H1 (cell line): Measurements from ENCODE around the gene CPEB3. TPM values are rescaled to one million over a fixed set of nuclear protein-coding genes. Genes with fewer than 3 reads are reported as not detected.

ENCODE experiments used
- CTCF ChIA-PET: fragments of 300-600 bp; sonication (Branson Sonifier 250); formaldehyde crosslinking; loops from one replicate; lab custom pipeline; 2021; ENCODE audit not compliant: partially characterized antibody; lab: Charles Lee
- POLR2A ChIA-PET: fragments of 300-600 bp; sonication (Branson Sonifier 250); formaldehyde crosslinking; loops from one replicate; lab custom pipeline; 2021; ENCODE audit warnings: inconsistent platforms; ENCODE audit not compliant: partially characterized antibody; lab: Charles Lee
- DNase-seq, 2 experiments: peaks; one replicate each; pipeline versions ENCODE4 v3.0.0 to v3.0.0-alpha.2; 2010 to 2022; ENCODE audit warnings: low spot score in 2 of 2, low read depth in 1 of 2, mixed read lengths in 1 of 2
- FAIRE-seq: peaks from 2 replicates; lab custom pipeline; 2011; peaks lifted over from hg19 to GRCh38; lab: Jason Lieb, UNC
- H2AFZ ChIP-seq: 2 replicates; pipeline ENCODE4 v1.8.1; 2012; ENCODE audit warnings: low read length, inconsistent platforms
- H2AK5ac ChIP-seq: 2 replicates; pipeline ENCODE4 v1.6.1; 2013; ENCODE audit warnings: low read depth, low read length
- H2BK120ac ChIP-seq: replicated peaks from 2 replicates; pipeline ENCODE3; 2013; ENCODE audit warnings: low read depth, low read length, inconsistent platforms
- H2BK12ac ChIP-seq: 2 replicates; pipeline ENCODE4 v1.6.1; 2013; ENCODE audit warnings: low read depth, low read length
- H2BK15ac ChIP-seq: 2 replicates; pipeline ENCODE4 v1.6.1; 2013; ENCODE audit warnings: low read length
- H2BK20ac ChIP-seq: 2 replicates; pipeline ENCODE4 v1.6.1; 2013; ENCODE audit warnings: low read length
- H2BK5ac ChIP-seq: 2 replicates; pipeline ENCODE4 v1.6.1; 2013; ENCODE audit warnings: low read depth, low read length
- H3K14ac ChIP-seq: 2 replicates; pipeline ENCODE4 v1.6.1; 2013; ENCODE audit warnings: inconsistent platforms; ENCODE audit not compliant: insufficient read length
- H3K18ac ChIP-seq: 2 replicates; pipeline ENCODE4 v1.6.1; 2013; ENCODE audit warnings: low read length; ENCODE audit errors: extremely low read depth
- H3K23ac ChIP-seq: 2 replicates; pipeline ENCODE4 v1.6.1; 2013; ENCODE audit warnings: inconsistent platforms; ENCODE audit not compliant: insufficient read length
- H3K23me2 ChIP-seq: 2 replicates; pipeline ENCODE4 v1.6.1; 2013; ENCODE audit warnings: low read depth, low read length
- H3K27ac ChIP-seq: 2 replicates; pipeline ENCODE4 v1.6.1; 2011; ENCODE audit warnings: low read depth, low read length, inconsistent platforms
- H3K27me3 ChIP-seq, 4 experiments: replicated peaks in 1 of 4; 1 replicate in 1 of 4; 2 replicates in 3 of 4; pipeline versions ENCODE4 v1.6.1 to v1.8.1; 2011 to 2013; ENCODE audit warnings: low read length in 3 of 4, mild to moderate bottlenecking in 3 of 4, inconsistent platforms in 2 of 4, mixed read lengths in 2 of 4, moderate library complexity in 1 of 4; ENCODE audit not compliant: control insufficient read depth in 3 of 4, insufficient read depth in 3 of 4; ENCODE audit errors: extremely low read depth in 1 of 4
- H3K36me3 ChIP-seq, 4 experiments: 2 replicates each; pipeline versions ENCODE4 v1.6.1 to v1.8.1; 2011 to 2013; ENCODE audit warnings: mild to moderate bottlenecking in 4 of 4, low read length in 3 of 4, moderate library complexity in 2 of 4, control low read depth in 1 of 4, inconsistent platforms in 1 of 4; ENCODE audit not compliant: insufficient read depth in 4 of 4, control insufficient read depth in 2 of 4
- H3K4ac ChIP-seq: replicated peaks from 2 replicates; pipeline ENCODE3; 2013; ENCODE audit warnings: low read length, low read depth, mixed read lengths, inconsistent platforms; ENCODE audit not compliant: insufficient read length
- H3K4me1 ChIP-seq, 4 experiments: replicated peaks in 1 of 4; 1 replicate in 1 of 4; 2 replicates in 3 of 4; pipeline versions ENCODE4 v1.6.1 to v1.8.1; 2011 to 2013; ENCODE audit warnings: low read length in 3 of 4, inconsistent platforms in 2 of 4, mixed read lengths in 1 of 4; ENCODE audit not compliant: insufficient read depth in 4 of 4, control insufficient read depth in 3 of 4
- H3K4me2 ChIP-seq, 2 experiments: 2 replicates each; pipeline versions ENCODE4 v1.6.1 to v1.8.1; 2011 to 2013; ENCODE audit warnings: low read depth in 2 of 2, low read length in 2 of 2, control low read depth in 1 of 2, inconsistent platforms in 1 of 2, mild to moderate bottlenecking in 1 of 2; ENCODE audit not compliant: insufficient read depth in 1 of 2
- H3K4me3 ChIP-seq, 4 experiments: fragments of 200-600, 300-600 bp in 1 of 4; sonication (generic), shearing (Covaris generic), sonication (Bioruptor Twin) in 1 of 4; 2 replicates each; pipeline versions ENCODE4 v1.5.1 to v1.8.1; 2011 to 2016; ENCODE audit warnings: low read length in 4 of 4, low read depth in 3 of 4, control low read depth in 2 of 4, inconsistent platforms in 2 of 4, mild to moderate bottlenecking in 2 of 4, mixed read lengths in 1 of 4, moderate library complexity in 1 of 4; ENCODE audit not compliant: insufficient read depth in 2 of 4; ENCODE audit errors: extremely low read depth in 1 of 4
- H3K56ac ChIP-seq: replicated peaks from 2 replicates; pipeline ENCODE3; 2013; ENCODE audit warnings: low read depth, mild to moderate bottlenecking, mixed read lengths, low read length, inconsistent platforms; ENCODE audit not compliant: insufficient read length
- H3K79me1 ChIP-seq: 2 replicates; pipeline ENCODE4 v1.6.1; 2013; ENCODE audit warnings: low read depth, low read length, control low read depth
- H3K79me2 ChIP-seq, 2 experiments: 2 replicates each; pipeline versions ENCODE4 v1.6.1 to v1.8.1; 2012 to 2013; ENCODE audit warnings: low read length in 2 of 2, mild to moderate bottlenecking in 2 of 2, inconsistent platforms in 1 of 2; ENCODE audit not compliant: insufficient read depth in 2 of 2, control insufficient read depth in 1 of 2
- H3K9ac ChIP-seq, 4 experiments: replicated peaks in 1 of 4; 1 replicate in 1 of 4; 2 replicates in 3 of 4; pipeline versions ENCODE4 v1.6.1 to v1.8.1; 2011 to 2013; ENCODE audit warnings: low read depth in 3 of 4, low read length in 3 of 4, control low read depth in 2 of 4, mild to moderate bottlenecking in 2 of 4, moderate library complexity in 2 of 4, inconsistent platforms in 1 of 4; ENCODE audit errors: extremely low read depth in 1 of 4
- H3K9me3 ChIP-seq, 2 experiments: 2 replicates each; pipeline versions ENCODE4 v1.6.1 to v1.8.1; 2012 to 2013; ENCODE audit warnings: mild to moderate bottlenecking in 2 of 2, moderate library complexity in 2 of 2, control low read depth in 1 of 2, inconsistent platforms in 1 of 2, low read depth in 1 of 2, low read length in 1 of 2, mixed read lengths in 1 of 2; ENCODE audit not compliant: insufficient read depth in 2 of 2
- H4K20me1 ChIP-seq, 2 experiments: replicated peaks in 1 of 2; 2 replicates each; pipeline versions ENCODE3 to v1.8.1; 2011 to 2013; ENCODE audit warnings: inconsistent platforms in 2 of 2, low read length in 2 of 2, mild to moderate bottlenecking in 1 of 2; ENCODE audit not compliant: insufficient read depth in 2 of 2, control insufficient read depth in 1 of 2
- H4K5ac ChIP-seq: 2 replicates; pipeline ENCODE4 v1.6.1; 2013; ENCODE audit warnings: low read length, low read depth, mixed read lengths, inconsistent platforms; ENCODE audit not compliant: insufficient read length
- H4K8ac ChIP-seq: 2 replicates; pipeline ENCODE4 v1.8.0; 2013; ENCODE audit warnings: mild to moderate bottlenecking, moderate library complexity, low read length, inconsistent platforms; ENCODE audit not compliant: insufficient read depth; ENCODE audit errors: extremely low read depth
- H4K91ac ChIP-seq: replicated peaks from 2 replicates; pipeline ENCODE3; 2013; ENCODE audit warnings: low read length, mixed read lengths, inconsistent platforms; ENCODE audit not compliant: insufficient read length
- CBX8 ChIP-seq: fragments of 300-800, 300-1000 bp; sonication (generic); IDR thresholded peaks from 2 replicates; pipeline ENCODE4 v1.7.1; 2016; ENCODE audit warnings: low read depth, low read length, borderline replicate concordance
- CREB1 ChIP-seq: IDR thresholded peaks from 2 replicates; pipeline ENCODE4 v1.6.1; 2012; ENCODE audit warnings: inconsistent platforms
- HDAC6 ChIP-seq: IDR thresholded peaks from one replicate; pipeline ENCODE4 v1.7.1; 2012; ENCODE audit warnings: low read depth, mild to moderate bottlenecking, inconsistent platforms, low read length, moderate library complexity
- JUND ChIP-seq: IDR thresholded peaks from 2 replicates; pipeline ENCODE4 v1.6.1; 2011; ENCODE audit warnings: mild to moderate bottlenecking, improper control_type of control experiment, low read length
- KDM1A ChIP-seq: fragments of 200-600, 300-600 bp; sonication (generic); IDR thresholded peaks from 2 replicates; pipeline ENCODE4 v1.7.1; 2016; ENCODE audit warnings: mild to moderate bottlenecking, low read length, borderline replicate concordance
- KDM5A ChIP-seq: fragments of 200-600 bp; IDR thresholded peaks from 2 replicates; pipeline ENCODE4 v1.7.1; 2012; ENCODE audit warnings: mild to moderate bottlenecking, low read length, inconsistent platforms, mixed read lengths
- RBBP5 ChIP-seq: IDR thresholded peaks from 2 replicates; pipeline ENCODE4 v1.7.1; 2012; ENCODE audit warnings: low read depth, mild to moderate bottlenecking, inconsistent platforms, low read length, moderate library complexity, borderline replicate concordance
- SAP30 ChIP-seq: fragments of 300-600 bp; sonication (generic); IDR thresholded peaks from 2 replicates; pipeline ENCODE4 v1.7.1; 2012; ENCODE audit warnings: low read length, moderate library complexity, mild to moderate bottlenecking, inconsistent platforms; ENCODE audit not compliant: insufficient read depth, insufficient replicate concordance
- SIX5 ChIP-seq: IDR thresholded peaks from 2 replicates; pipeline ENCODE4 v1.6.1; 2011; ENCODE audit warnings: mild to moderate bottlenecking, low read depth, low read length
- WGBS, 2 experiments: shearing (Covaris generic) in 1 of 2; methylation state at CpG; one replicate each; pipeline versions ENCODE4 v1.1.6 to v1.1.7; 2013 to 2015; ENCODE audit warnings: low lambda C conversion rate in 2 of 2, mixed read lengths in 2 of 2, inconsistent platforms in 1 of 2, low coverage in 1 of 2, missing lambda C conversion rate in 1 of 2; ENCODE audit not compliant: insufficient replicate concordance in 2 of 2, insufficient coverage in 1 of 2, insufficient read length in 1 of 2; ENCODE audit errors: extremely low coverage in 1 of 2, missing lambda C conversion rate in 1 of 2; 5-methylcytosine and 5-hydroxymethylcytosine counted together
- polyA plus RNA-seq, 7 experiments: library from polyadenylated mRNA; depleted of rRNA in 3 of 7; stranded (reverse) in 5 of 7; unstranded in 2 of 7; fragments of >200 nt in 5 of 7; fragments of 200-250 nt in 2 of 7; gene quantifications; 1 replicate in 5 of 7; 2 replicates in 1 of 7; 4 replicates in 1 of 7; pipeline versions ENCODE4 v1.2.1 to v1.2.3, GENCODE V29; 2011 to 2013; ENCODE audit warnings: missing spikeins in 2 of 7, mixed read lengths in 2 of 7
- total RNA-seq: library from RNA; stranded (reverse); fragmentation: NEBNext Ultra II Directional; extraction: Animal tissue kit (Norgen Biotek cat#: 25700); gene quantifications from 2 replicates; pipeline ENCODE4 v1.2.1, GENCODE V29; 2021

Gene CPEB3
- total and polyA plus RNA-seq, 2 of the 8 experiments (the other 6 are each of a cell fraction or from before 2014, with no cell fraction given), result 0.39 to 1.7 TPM

- Histone ChIP-seq H4K8ac (no peak overlapping the region), H2BK15ac (no peak overlapping the region), H2BK5ac (no peak overlapping the region), H3K23me2 (no peaks in the 10 kb centered on the region), H3K9ac (no peak overlapping the region), H3K27ac (no peak overlapping the region), H3K4ac (no peak overlapping the region), H4K20me1 (no peaks in the 10 kb centered on the region), H3K4me1 (no peaks in the 10 kb centered on the region), H2AK5ac (no peak overlapping the region), H2AFZ (no peak overlapping the region), H3K79me2 (no peaks in the 10 kb centered on the region), H3K56ac (no peak overlapping the region), H2BK12ac (no peak overlapping the region), H4K5ac (no peak overlapping the region), H3K4me2 (no peak overlapping the region), H3K36me3 (peaks cover 5 to 27% (median 11%) of the 10 kb centered on the region in 4 experiments; a peak in 7 of 8 replicates), H3K23ac (no peak overlapping the region), H3K4me3 (no peak overlapping the region), H3K27me3 (no peaks in the 10 kb centered on the region), H3K14ac (no peak overlapping the region), H3K9me3 (no peaks in the 10 kb centered on the region), H4K91ac (no peak overlapping the region), H2BK120ac (no peak overlapping the region), H2BK20ac (no peak overlapping the region), H3K18ac (no peak overlapping the region), H3K79me1 (no peaks in the 10 kb centered on the region)
- CTCF ChIA-PET, result no interaction called here
- POLR2A ChIA-PET, result no interaction called here
- WGBS, 2 experiments, result 76% methylated on average over 2 of the region's 2 CpGs; no CpG with 5 or more reads in 1 of the 2 experiments
- TF ChIP-seq HDAC6, result no peak
- TF ChIP-seq JUND, result no peak
- TF ChIP-seq CREB1, result no peak
- TF ChIP-seq SIX5, result no peak
- no peak for TF ChIP-seq KDM5A
- no peak for TF ChIP-seq RBBP5
- no peak for TF ChIP-seq CBX8
- no peak for TF ChIP-seq SAP30
- TF ChIP-seq KDM1A, result no peak
- no peak for FAIRE-seq
- DNase-seq, result no peak
Measured at GRCh38 chr10:92001995-92002394, 288.9 kb downstream of the CPEB3 start.
